ENCODE results near the gene TLCD3B.

TLCD3B gene

DNA sequence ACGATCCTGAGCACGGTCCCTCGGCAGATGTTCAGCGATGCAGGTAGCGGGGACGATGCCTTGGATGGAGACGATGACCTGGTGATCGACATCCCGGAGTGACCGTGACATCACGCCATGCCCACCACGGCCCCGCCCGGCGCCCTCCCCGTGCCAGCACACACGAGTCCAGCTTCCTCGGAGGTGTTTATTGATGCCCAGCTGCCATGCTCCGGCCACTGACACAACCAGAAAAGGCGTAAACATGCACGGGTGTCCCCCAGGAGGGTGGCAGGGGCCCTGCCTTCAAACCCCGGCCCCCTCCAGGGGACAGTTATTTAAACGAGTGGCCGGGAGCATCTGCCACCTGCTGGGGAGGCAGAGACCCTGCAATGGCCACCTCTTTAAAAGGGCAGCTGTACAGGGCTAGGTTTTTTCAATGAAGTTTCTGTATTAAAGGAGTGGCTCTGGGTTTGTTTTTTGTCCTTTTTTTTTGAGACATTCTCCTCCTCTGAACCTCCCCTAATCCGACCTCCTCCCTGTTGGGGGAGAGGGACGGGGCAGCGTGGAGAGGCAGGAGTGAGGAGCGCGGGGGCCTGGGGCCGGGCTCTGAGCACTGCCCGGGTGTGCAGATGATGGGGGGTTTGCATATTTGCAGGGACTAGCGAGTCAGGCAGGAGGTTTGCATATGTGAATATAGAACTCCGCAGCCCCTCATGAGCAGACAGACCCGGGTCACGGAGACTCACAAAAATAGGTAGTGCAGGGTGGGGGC lies 25.6 kb downstream of the TLCD3B start:
- peak in 1 of 3 donors; percentile 22 for DNase-seq (ENCODE audit: low read depth in 3 of 3, low spot score in 1 of 3)

DNA sequence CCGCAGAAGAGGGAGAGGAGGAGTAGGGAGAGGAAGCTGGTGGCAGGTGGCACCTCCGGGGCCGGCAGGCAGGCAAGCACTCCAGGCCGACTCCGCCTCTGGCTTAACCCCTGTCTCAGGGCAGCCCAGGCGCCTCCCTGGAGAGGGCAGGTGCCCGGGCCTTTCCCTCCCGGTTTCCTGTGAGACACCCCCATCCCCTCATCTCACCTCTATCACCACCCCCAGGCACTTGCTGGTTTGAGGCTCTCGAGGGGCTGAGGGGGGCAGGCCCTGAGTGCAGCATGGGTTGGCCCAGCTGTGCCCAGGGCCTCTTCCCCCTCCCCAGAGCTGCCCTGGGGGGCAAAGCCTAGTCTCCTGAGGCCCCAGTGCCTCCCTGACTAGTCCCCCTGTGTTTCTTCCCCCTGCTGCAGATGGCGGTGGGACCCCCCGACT lies 26.2 kb downstream of the TLCD3B start:
- no peak for DNase-seq (ENCODE audit: low read depth in 3 of 3, low spot score in 1 of 3)

DNA sequence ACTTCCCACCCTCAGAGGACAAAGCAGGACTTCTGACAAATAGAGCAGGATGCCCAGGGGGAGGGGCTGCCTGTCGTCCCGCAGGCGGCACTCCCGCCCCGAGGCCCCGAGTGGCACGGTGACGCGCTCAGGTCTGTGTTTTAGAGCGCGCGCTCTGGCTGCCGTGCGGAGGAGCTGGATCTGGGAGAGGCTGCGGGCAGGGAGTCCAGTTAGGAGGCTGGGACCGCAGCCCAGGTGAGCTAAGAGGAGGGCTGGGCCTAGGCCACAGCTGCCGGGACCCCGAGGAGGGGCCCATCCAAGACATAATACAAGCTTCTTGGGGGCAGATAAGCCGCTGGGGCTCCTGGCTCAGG lies 26.7 kb downstream of the TLCD3B start:
- no peak for DNase-seq (ENCODE audit: low read depth in 3 of 3, low spot score in 1 of 3)

DNA sequence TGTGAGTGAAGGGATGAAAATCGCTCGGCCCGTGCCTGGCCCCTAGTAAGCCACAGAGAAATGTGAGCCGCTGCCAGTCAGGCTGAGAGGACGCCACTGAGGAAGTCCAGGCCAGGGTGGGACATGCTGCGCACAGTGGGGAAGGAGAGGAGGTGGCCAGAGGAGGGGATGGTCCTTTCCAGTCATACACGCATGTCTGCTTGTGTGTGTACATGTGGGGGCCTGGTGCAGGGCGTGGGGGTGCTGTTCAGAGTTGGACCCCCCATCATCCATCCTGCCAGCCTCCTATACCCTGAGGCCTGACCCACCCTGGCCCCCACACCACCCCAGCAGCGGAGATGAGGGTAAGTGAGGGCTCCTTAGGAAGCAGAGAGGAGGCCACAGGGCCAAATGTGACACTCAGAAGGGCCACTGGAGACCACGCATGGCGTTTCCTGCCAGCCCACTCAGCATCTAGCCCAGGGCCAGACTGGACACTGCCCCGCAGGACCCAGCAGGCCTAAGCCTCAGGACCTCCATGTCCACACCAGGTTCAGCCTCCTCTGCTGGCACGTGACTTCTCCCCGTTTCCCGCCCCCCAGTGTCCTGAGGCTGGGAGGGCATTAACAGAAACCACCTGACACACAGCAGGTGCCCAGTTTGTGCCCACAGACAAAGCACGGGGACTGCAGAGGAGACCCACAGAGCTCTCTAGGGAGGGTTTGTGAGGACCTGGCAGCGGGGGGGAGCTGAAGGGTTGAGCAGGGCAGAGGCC lies 27.2 kb downstream of the TLCD3B start:
- DNase-seq (ENCODE audit: low read depth in 3 of 3, low spot score in 1 of 3) = no peak

DNA sequence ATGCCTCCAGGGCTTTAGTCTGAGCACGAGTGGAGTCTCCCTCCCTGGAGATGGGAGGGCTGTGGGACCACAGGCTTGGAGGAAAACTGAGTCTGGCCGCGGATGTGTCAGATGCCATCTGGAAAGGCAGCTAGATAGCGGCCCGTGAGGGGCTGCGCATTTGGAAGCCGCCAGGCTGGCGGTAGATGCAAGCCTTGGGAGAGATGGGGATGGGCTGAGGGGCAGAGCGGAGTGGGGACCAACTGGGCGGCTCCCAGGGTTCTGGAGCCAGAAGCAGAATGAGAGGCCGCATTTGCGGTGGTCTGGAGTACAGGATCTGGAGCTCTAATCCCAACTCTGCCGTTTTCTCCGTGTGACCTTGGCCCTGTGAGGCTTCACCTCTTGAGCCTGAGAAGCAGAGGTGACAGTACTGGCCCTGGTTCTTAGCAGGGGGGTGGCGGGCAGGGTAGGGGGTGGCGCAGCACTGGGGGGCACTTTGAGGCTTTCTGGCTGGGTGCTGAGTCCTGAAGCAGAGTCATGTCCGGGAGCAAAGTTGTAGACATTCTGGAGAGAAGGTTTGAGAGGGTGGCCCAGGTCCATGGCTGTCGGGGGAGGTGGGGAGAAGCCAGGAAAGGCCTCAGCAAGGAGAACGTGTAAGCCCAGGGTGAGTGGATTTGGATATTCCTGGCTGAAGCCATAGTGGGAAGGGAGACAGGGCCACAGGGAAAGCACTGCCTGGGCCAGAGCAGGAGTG lies 28.3 kb downstream of the TLCD3B start:
- no peak for DNase-seq (ENCODE audit: low read depth in 3 of 3, low spot score in 1 of 3)

DNA sequence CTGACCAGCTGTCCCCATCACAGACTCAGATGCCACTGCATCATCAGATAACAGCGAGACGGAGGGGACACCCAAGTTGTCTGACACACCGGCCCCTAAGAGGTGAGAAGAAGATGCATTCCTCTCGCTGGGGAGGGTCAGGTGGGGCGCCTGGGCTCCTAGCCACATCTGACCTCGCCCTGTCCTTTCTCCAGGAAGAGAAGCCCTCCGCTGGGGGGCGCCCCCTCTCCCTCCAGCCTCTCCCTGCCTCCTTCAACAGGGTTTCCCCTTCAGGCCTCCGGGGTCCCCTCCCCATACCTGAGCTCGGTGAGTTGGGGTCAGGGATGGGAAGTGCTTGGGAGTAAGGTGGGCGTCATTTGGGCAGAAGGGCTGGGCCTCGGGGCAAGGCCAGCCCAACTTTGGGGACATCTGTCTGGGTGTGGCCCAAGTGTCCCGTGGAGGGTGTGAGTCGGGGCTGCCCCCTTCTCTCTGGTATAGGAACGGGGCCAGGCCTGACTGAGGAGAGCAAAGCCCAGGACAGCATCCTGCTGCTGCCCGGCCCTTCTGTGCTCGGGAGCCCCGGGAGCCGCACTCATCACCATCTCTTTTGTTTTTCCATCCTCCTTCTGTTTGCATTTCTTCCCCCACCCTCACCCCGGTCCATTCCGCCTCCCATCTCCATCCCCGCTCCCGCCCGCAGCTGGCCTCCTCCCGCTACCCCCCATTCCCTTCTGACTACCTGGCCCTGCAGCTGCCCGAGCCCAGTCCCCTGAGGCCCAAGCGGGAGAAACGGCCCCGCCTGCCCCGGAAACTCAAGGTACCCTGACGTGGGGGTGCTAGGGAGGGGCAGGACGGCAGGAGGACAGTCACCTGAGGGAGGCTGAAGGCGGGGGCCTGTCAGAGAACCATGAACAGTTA lies 30.1 kb downstream of the TLCD3B start:
- DNase-seq (ENCODE audit: low read depth in 3 of 3, low spot score in 1 of 3) = no peak

DNA sequence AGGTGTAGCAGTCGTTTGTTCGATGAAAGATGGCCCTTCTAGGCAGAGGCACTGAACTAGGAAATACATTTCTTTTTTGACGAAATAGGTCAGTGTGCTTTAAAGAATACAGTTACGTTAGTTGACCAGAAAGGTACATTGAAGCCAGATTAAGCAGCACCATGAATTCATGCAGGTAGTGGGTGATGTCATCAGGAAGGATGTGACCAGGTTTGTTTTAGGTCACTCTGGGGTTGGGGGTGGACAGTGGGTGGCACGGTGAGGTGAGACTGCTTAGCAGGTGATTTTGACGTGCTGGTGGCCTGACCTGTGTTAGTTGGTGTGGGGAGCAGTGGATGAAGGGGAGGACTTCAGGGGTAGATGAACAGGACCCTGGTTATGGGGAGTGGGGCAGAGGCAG lies 31.5 kb downstream of the TLCD3B start:
- no peak for DNase-seq (ENCODE audit: low read depth in 3 of 3, low spot score in 1 of 3)

DNA sequence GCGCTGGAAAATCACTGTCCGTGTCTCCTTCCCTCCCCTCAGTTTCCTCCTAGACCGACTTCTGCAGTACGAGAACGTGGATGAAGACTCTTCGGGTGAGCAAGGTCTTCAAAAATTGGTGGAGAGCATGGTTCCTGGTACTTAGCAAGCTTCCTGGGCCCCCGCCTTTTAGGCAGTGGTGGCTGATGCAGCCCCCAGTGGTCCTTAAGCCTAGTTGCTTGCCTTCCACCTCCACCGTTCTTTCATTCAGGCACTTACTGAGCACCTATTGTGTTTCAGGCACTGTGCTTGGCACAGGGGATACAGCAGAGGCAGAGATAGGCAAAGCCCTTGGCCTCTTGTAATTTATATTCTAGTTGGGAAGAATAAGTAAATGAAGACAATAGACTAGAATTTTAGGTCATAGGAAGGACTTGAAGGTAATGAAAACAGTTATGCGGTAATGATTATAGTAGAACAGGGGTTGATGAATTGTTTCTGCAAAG lies 34.3 kb downstream of the TLCD3B start:
- no peak for DNase-seq (ENCODE audit: low read depth in 3 of 3, low spot score in 1 of 3)

DNA sequence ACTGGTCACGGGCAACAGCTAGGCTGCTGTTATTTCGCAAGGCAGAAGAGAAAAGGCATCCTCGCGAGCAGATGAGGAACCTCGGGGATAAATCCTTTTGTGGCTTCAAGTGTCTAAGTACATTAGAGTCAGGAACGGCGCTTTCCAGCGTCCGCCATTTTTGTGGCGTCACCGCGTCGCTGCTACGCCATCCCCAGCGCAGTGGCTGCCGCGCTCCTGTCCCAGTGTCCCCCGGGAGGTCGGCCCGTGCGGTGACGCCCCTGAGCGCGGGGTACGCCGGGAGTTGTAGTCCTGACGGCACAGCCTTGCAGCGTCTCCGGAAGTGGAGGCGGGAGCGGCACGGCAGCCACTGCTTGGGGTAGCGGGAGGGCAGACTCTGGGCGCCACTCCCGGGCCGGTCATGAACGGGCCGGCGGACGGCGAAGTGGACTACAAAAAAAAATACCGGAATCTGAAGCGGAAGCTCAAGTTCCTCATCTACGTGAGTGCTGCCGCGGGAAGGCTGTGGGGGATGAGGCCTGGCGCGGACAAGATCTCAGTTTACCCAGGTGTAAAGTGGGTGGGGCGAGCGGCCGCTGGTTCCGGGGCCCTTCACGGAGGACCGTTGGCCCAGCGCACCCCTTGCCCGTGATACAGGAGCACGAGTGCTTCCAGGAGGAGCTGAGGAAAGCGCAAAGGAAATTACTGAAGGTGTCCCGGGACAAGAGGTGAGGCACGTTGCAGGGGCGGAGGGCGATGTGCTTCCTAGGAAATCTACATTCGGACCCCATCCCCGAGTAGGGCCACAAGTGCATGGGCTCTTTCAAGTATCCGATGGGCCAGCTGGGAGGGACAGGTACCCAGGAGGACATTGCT lies 34.9 kb downstream of the TLCD3B start, which contains the start of gene INO80E:
INO80E (plus strand) TSS at position 331 of the 855 bp plus-strand sequence; CDS start at position 401, 70 bp downstream.
- peak; percentile 97 to 99 (median 97) for DNase-seq (ENCODE audit: low read depth in 3 of 3, low spot score in 1 of 3)

DNA sequence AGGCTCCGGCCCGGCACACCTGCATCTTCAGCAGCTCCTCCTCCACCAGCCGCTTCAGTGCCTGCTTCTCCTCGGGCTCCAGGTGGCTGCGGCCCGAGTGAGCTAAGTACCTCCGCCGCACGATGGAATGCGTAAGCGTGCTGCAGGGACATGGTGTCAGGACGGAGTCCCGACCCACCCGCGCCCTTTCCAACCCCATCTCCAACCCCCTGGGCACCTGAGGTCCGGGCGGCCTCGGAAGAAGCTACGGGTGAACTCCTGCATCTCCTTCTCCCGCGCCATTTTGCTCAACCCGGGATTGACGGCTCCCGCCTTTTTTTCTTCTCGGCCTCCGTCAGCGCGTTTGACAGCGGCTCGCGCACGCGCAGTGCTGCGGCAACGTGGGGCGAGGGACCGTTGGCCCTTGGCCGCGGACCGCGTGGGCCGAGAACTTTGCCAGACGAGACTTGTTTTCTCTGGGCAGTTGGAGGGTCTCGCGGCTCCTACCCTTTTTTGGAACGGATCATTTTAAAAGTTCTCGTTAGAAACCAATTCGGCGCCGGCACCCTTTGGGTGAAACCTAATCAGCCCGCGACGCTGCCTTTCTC lies 35.7 kb downstream of the TLCD3B start, which contains the start of gene HIRIP3:
HIRIP3 (minus strand) TSS at position 294 of the 587 bp plus-strand sequence; CDS start at position 282, 12 bp downstream.
- peak; percentile 60 to 78 (median 71) for DNase-seq (ENCODE audit: low read depth in 3 of 3, low spot score in 1 of 3)

DNA sequence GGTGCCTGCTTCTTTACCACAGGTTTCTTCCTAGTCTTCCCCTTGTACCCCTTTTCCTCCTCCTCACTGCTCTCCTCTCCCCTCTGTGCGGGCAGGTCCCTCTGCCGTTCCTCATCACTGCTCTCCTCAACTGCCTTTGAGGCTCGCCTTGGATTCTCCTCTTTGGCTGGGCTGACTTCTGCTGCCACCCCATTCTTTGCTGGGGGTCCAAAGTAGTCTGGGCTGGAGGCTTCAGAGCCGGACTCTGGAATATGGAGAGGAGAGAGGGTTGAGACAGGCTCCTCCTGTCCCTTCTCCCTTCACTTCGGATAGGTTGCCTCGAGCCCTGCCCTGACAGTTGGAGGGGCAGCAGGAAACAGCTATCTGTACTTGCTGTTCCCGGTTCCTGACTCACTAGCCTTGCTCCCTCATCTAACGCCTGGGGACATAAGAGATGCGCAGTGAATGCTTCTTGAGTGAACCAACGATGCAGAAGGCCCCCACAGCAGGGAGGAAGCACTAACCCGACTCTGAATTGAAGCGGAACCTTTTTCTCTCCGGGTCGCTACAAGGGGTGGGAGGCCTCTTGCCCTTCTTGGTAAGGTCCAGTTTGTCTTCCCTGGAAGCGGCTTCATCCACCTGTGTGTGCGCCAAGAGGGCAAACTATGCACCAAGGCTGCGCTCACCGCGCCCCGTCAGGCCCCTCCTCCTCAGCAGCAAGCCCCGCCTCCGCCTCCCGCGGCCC lies 36.3 kb downstream of the TLCD3B start:
- DNase-seq (ENCODE audit: low read depth in 3 of 3, low spot score in 1 of 3) = peak in 1 of 3 donors; percentile 64

DNA sequence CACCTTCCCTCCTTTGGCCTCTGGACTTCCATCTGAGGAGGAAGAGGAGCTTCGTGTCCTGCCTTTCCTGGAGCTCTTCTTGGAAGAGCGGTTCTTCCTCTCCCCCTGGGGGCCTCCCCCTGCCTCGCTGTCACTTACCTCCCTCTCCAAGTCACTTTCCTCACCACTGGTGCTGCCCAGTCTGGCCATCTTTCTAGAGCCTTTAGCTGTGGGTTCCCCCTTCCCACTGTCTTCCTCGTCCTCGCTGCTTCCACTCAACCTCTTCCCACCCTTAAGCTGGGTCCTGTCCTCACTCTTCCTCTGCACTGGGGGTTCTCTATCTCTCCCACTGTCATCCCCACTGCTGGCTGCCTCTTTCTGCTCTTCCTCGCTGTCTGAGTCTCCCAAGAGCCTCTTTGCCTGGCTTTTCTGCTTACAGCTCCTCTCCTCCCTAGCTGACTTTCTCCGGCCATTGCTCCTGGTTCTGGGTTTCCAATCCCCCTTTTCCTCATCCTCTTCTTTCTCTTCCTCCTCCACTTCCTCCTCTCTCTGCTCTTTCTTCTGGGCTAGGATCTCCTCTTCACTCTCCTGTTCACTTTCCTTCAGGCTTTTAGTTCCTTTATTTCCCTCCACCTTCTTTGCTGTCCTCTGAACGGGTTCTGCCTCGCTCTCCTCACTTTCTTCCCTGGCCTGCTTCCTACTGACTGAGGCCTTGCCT lies 37.0 kb downstream of the TLCD3B start:
- no peak for DNase-seq (ENCODE audit: low read depth in 3 of 3, low spot score in 1 of 3)

DNA sequence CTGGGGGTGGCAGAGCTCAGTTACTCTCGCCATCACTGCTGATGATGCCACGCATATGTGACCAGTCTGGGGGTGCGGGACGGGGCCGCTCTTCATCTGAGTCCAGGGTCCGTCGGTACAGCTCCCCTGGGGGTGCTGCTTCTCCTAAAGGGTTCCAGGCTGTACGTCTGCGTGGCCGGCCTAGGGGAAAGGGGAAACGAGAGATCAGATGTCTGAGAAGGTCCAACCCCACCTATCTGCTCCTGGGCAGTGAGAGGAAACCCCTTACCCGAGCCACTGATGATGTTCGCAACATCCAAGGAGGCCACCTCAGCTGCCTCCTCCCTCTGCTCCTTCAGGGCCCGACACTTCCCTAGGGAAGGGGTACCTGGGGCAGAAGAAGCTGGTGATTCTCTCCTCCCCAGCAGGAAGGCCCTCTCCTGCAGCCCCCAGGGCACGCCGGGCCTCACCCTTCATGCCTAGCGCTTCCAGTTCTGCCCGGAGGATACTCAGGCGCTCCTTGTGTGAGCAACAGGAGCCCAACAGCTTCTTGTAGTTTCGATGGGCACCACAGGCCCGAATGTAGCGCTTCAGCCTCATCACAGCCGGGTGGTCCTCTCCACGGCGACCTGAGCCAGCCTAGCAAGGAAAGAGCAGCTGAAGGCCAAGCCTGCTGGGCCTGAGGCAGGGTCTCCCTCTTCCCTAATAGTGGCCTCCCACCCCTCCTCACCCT lies 37.7 kb downstream of the TLCD3B start:
- no peak for DNase-seq (ENCODE audit: low read depth in 3 of 3, low spot score in 1 of 3)

DNA sequence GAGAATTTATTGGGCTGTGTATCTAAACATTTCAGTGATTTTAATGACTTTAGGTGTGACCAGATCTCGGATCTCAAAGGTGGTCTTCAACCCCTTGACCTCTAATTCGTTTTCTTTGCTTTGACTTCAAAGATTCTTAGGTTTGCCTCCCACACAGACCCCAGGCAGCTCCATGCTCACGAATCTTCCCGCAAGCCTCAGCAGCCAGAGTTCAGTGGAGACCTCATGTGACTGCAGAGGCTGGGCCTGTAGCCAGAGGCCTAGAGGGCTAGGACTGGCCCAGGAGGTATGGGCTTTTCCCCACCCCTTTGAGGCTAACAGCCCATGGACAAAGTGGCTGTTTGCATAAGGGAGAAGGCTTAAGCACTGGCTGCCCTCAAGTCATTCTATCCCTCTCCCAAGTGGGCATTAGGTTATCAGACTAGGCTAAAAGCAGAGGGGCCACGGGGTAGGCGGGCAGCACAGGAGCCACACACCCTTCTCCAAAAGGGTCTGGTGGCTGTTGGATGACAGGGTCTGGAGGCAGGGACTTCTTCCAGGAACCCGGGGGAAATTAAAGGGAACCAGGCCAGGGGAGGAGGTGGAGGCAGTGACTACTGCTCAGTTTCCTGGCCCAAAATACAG lies 38.6 kb downstream of the TLCD3B start:
- DNase-seq (ENCODE audit: low read depth in 3 of 3, low spot score in 1 of 3) = no peak

DNA sequence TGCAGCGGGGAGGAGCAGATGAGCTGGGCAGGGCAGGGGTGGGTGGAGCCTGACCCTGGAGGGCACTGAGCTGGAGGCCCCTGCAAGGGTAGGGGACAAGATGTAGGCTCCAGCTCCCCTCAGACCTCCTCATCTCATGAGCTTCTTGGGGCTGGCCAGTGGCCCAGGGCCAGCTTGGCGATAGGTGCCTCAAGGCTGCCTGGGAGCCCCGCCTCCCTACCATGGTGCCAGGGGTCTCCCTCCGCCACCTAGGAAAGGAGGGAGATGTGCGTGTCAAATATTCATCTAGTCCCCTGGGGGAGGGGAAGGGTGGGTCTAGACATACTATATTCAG lies 39.5 kb downstream of the TLCD3B start:
- DNase-seq (ENCODE audit: low read depth in 3 of 3, low spot score in 1 of 3) = no peak

DNA sequence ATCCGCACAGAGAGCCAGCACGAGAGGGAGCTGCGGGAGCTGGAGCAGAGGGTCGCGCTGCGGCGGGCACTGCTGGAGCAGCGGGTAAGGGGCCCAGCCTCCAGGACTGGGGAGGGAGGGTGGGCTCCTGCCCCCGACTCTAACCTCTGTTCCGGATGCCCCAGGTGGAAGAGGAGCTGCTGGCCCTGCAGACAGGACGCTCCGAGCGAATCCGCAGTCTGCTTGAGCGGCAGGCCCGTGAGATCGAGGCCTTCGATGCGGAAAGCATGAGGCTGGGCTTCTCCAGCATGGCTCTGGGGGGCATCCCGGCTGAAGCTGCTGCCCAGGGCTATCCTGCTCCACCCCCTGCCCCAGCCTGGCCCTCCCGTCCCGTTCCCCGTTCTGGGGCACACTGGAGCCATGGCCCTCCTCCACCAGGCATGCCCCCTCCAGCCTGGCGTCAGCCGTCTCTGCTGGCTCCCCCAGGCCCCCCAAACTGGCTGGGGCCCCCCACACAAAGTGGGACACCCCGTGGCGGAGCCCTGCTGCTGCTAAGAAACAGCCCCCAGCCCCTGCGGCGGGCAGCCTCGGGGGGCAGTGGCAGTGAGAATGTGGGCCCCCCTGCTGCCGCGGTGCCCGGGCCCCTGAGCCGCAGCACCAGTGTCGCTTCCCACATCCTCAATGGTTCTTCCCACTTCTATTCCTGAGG lies 40.0 kb downstream of the TLCD3B start:
- DNase-seq (ENCODE audit: low read depth in 3 of 3, low spot score in 1 of 3) = no peak

Measured in stimulated activated CD4-positive, alpha-beta T cell treated with anti-CD3 and anti-CD28 coated beads, TNF-alpha, amount 100 ng/mL, for 1 hour (primary cell).